ENCODE measurements around the gene PACRG.

PACRG gene

GRCh38 chr6:162817196-162817595 lies 89.4 kb downstream of the PACRG start:
- TF ChIP-seq ZC3H10 (CRISPR knock-in tag; IDR thresholded peaks at IDR 0.05) = no peak
- no peak for TF ChIP-seq ZNF70 (CRISPR knock-in tag; IDR thresholded peaks at IDR 0.05)
- TF ChIP-seq RARB (CRISPR knock-in tag; IDR thresholded peaks at IDR 0.05) = no peak
- TF ChIP-seq, protein P1, sequence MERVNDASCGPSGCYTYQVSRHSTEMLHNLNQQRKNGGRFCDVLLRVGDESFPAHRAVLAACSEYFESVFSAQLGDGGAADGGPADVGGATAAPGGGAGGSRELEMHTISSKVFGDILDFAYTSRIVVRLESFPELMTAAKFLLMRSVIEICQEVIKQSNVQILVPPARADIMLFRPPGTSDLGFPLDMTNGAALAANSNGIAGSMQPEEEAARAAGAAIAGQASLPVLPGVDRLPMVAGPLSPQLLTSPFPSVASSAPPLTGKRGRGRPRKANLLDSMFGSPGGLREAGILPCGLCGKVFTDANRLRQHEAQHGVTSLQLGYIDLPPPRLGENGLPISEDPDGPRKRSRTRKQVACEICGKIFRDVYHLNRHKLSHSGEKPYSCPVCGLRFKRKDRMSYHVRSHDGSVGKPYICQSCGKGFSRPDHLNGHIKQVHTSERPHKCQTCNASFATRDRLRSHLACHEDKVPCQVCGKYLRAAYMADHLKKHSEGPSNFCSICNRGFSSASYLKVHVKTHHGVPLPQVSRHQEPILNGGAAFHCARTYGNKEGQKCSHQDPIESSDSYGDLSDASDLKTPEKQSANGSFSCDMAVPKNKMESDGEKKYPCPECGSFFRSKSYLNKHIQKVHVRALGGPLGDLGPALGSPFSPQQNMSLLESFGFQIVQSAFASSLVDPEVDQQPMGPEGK (CRISPR knock-in tag; IDR thresholded peaks at IDR 0.05; ENCODE audit: borderline replicate concordance) = no peak
- TF ChIP-seq CREB5 (CRISPR knock-in tag; IDR thresholded peaks at IDR 0.05; ENCODE audit: low read depth) = no peak
- no peak for TF ChIP-seq BACH2 (CRISPR knock-in tag; IDR thresholded peaks at IDR 0.05; ENCODE audit: borderline replicate concordance)
- no peak for TF ChIP-seq ZNF8 (CRISPR knock-in tag; IDR thresholded peaks at IDR 0.05)
- TF ChIP-seq SNAI2 (CRISPR knock-in tag; IDR thresholded peaks at IDR 0.05) = no peak
- TF ChIP-seq, protein P2, sequence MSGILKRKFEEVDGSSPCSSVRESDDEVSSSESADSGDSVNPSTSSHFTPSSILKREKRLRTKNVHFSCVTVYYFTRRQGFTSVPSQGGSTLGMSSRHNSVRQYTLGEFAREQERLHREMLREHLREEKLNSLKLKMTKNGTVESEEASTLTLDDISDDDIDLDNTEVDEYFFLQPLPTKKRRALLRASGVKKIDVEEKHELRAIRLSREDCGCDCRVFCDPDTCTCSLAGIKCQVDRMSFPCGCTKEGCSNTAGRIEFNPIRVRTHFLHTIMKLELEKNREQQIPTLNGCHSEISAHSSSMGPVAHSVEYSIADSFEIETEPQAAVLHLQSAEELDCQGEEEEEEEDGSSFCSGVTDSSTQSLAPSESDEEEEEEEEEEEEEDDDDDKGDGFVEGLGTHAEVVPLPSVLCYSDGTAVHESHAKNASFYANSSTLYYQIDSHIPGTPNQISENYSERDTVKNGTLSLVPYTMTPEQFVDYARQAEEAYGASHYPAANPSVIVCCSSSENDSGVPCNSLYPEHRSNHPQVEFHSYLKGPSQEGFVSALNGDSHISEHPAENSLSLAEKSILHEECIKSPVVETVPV (CRISPR knock-in tag; IDR thresholded peaks at IDR 0.05) = no peak
- TF ChIP-seq, protein P3, sequence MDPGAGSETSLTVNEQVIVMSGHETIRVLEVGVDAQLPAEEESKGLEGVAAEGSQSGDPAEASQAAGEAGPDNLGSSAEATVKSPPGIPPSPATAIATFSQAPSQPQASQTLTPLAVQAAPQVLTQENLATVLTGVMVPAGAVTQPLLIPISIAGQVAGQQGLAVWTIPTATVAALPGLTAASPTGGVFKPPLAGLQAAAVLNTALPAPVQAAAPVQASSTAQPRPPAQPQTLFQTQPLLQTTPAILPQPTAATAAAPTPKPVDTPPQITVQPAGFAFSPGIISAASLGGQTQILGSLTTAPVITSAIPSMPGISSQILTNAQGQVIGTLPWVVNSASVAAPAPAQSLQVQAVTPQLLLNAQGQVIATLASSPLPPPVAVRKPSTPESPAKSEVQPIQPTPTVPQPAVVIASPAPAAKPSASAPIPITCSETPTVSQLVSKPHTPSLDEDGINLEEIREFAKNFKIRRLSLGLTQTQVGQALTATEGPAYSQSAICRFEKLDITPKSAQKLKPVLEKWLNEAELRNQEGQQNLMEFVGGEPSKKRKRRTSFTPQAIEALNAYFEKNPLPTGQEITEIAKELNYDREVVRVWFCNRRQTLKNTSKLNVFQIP (CRISPR knock-in tag; IDR thresholded peaks at IDR 0.05; ENCODE audit: borderline replicate concordance, low read depth) = no peak
- TF ChIP-seq, protein P4, sequence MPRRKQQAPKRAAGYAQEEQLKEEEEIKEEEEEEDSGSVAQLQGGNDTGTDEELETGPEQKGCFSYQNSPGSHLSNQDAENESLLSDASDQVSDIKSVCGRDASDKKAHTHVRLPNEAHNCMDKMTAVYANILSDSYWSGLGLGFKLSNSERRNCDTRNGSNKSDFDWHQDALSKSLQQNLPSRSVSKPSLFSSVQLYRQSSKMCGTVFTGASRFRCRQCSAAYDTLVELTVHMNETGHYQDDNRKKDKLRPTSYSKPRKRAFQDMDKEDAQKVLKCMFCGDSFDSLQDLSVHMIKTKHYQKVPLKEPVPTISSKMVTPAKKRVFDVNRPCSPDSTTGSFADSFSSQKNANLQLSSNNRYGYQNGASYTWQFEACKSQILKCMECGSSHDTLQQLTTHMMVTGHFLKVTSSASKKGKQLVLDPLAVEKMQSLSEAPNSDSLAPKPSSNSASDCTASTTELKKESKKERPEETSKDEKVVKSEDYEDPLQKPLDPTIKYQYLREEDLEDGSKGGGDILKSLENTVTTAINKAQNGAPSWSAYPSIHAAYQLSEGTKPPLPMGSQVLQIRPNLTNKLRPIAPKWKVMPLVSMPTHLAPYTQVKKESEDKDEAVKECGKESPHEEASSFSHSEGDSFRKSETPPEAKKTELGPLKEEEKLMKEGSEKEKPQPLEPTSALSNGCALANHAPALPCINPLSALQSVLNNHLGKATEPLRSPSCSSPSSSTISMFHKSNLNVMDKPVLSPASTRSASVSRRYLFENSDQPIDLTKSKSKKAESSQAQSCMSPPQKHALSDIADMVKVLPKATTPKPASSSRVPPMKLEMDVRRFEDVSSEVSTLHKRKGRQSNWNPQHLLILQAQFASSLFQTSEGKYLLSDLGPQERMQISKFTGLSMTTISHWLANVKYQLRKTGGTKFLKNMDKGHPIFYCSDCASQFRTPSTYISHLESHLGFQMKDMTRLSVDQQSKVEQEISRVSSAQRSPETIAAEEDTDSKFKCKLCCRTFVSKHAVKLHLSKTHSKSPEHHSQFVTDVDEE (CRISPR knock-in tag; IDR thresholded peaks at IDR 0.05) = no peak
- TF ChIP-seq ESRRG (CRISPR knock-in tag; IDR thresholded peaks at IDR 0.05) = no peak
- TF ChIP-seq TCF4 (CRISPR knock-in tag; IDR thresholded peaks at IDR 0.05; ENCODE audit: borderline replicate concordance) = no peak
- no peak for TF ChIP-seq OSR1 (CRISPR knock-in tag; IDR thresholded peaks at IDR 0.05)
- TF ChIP-seq ZFP3 (CRISPR knock-in tag; IDR thresholded peaks at IDR 0.05) = no peak
- TF ChIP-seq ARNTL (CRISPR knock-in tag; IDR thresholded peaks at IDR 0.05; ENCODE audit: borderline replicate concordance, low read depth) = no peak
- no peak for TF ChIP-seq ZNF565 (CRISPR knock-in tag; conservative IDR thresholded peaks at IDR 0.05; ENCODE audit: low read depth)
- ATAC-seq = no peak

DNA sequence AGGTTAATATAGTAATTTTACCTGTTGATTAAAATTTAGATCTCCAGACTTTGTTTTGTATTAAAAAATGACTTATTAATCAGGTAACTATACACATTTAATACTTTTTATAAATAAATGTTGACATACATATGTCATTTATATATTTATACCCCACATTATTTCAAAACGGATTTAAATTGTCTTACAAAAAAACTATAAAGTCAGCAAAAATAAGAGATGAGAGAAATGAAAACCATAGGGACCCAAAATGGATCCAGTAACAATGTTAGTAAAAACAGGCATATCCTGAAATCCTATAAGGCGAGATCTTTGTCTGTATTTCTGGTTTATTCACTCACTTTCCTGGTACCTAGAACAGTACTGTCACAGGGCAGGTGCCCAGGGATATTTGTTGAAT lies 91.5 kb downstream of the PACRG start:
- TF ChIP-seq SNAI2 (CRISPR knock-in tag; IDR thresholded peaks at IDR 0.05) = no peak
- TF ChIP-seq, protein P2 (CRISPR knock-in tag; IDR thresholded peaks at IDR 0.05) = no peak
- no peak for TF ChIP-seq ZNF8 (CRISPR knock-in tag; IDR thresholded peaks at IDR 0.05)
- no peak for TF ChIP-seq ZFP3 (CRISPR knock-in tag; IDR thresholded peaks at IDR 0.05)
- TF ChIP-seq ISL1 (CRISPR knock-in tag; IDR thresholded peaks at IDR 0.05) = no peak
- TF ChIP-seq RARB (CRISPR knock-in tag; IDR thresholded peaks at IDR 0.05) = no peak
- TF ChIP-seq CSDC2 (CRISPR knock-in tag; IDR thresholded peaks at IDR 0.05) = no peak
- no peak for TF ChIP-seq CREB5 (CRISPR knock-in tag; IDR thresholded peaks at IDR 0.05; ENCODE audit: low read depth)
- no peak for TF ChIP-seq ZNF565 (CRISPR knock-in tag; conservative IDR thresholded peaks at IDR 0.05; ENCODE audit: low read depth)
- no peak for TF ChIP-seq ARNTL (CRISPR knock-in tag; IDR thresholded peaks at IDR 0.05; ENCODE audit: borderline replicate concordance, low read depth)
- no peak for TF ChIP-seq TCF4 (CRISPR knock-in tag; IDR thresholded peaks at IDR 0.05; ENCODE audit: borderline replicate concordance)
- TF ChIP-seq, protein P3 (CRISPR knock-in tag; IDR thresholded peaks at IDR 0.05; ENCODE audit: borderline replicate concordance, low read depth) = no peak
- no peak for TF ChIP-seq ESRRG (CRISPR knock-in tag; IDR thresholded peaks at IDR 0.05)
- TF ChIP-seq ZC3H10 (CRISPR knock-in tag; IDR thresholded peaks at IDR 0.05) = no peak
- TF ChIP-seq, protein P1 (CRISPR knock-in tag; IDR thresholded peaks at IDR 0.05; ENCODE audit: borderline replicate concordance) = no peak
- no peak for TF ChIP-seq PPARA (CRISPR knock-in tag; IDR thresholded peaks at IDR 0.05; ENCODE audit: borderline replicate concordance)
- TF ChIP-seq BACH2 (CRISPR knock-in tag; IDR thresholded peaks at IDR 0.05; ENCODE audit: borderline replicate concordance) = no peak
- ATAC-seq = no peak
